Calu3 (cell line): Measurements from ENCODE around the gene POU4F3. TPM values are rescaled to one million over a fixed set of nuclear protein-coding genes. Genes with fewer than 3 reads are reported as not detected.
A peak's percentile ranks its signal among the peaks of the same experiment; 100 is the strongest.

Experiments
- Bru-seq: library from RNA; stranded (reverse); fragments of 400-500 nt; gene quantifications from one replicate; lab custom pipeline; 2021; lab: Mats Ljungman, UMichigan
- BruChase-seq, 2 experiments: library from RNA; stranded (reverse); fragments of 400-500 nt; gene quantifications; one replicate each; lab custom pipeline; 2021; lab: Mats Ljungman, UMichigan
- BruUV-seq: library from RNA; stranded (reverse); fragments of 400-500 nt; replicated peaks from 2 replicates; lab custom pipeline; 2021; lab: Mats Ljungman, UMichigan
- CTCF ChIA-PET: fragments of 300-600 bp; sonication (Branson Sonifier 250); formaldehyde crosslinking; loops from one replicate; lab custom pipeline; 2022; ENCODE audit warnings: antibody characterized with exemption; lab: Charles Lee
- DNase-seq: peaks from one replicate; pipeline ENCODE4 v3.0.0; 2022
- H3K27ac Mint-ChIP-seq: one replicate; pipeline ENCODE4 v1.8.0; 2022; ENCODE audit warnings: mixed read lengths; ENCODE audit not compliant: unreplicated experiment
- H3K27me3 Mint-ChIP-seq: one replicate; pipeline ENCODE4 v1.8.0; 2022; ENCODE audit warnings: mixed read lengths; ENCODE audit not compliant: unreplicated experiment
- H3K36me3 Mint-ChIP-seq: one replicate; pipeline ENCODE4 v1.8.0; 2022; ENCODE audit warnings: mild to moderate bottlenecking, moderate library complexity, mixed read lengths; ENCODE audit not compliant: insufficient read depth, unreplicated experiment
- H3K4me1 Mint-ChIP-seq: one replicate; pipeline ENCODE4 v1.8.0; 2022; ENCODE audit warnings: mild to moderate bottlenecking, low read depth, mixed read lengths; ENCODE audit not compliant: unreplicated experiment
- H3K4me3 Mint-ChIP-seq: one replicate; pipeline ENCODE4 v1.8.0; 2022; ENCODE audit warnings: mild to moderate bottlenecking, low read depth, moderate library complexity, mixed read lengths; ENCODE audit not compliant: unreplicated experiment
- H3K9me3 Mint-ChIP-seq: one replicate; pipeline ENCODE4 v1.8.0; 2022; ENCODE audit warnings: low read depth, mixed read lengths; ENCODE audit not compliant: unreplicated experiment
- intact Hi-C: fragments of 100-400 bp; cut with micrococcal nuclease; formaldehyde crosslinking; loops from one replicate; pipeline ENCODE4 v1.10.0; 2022; ENCODE audit not compliant: unreplicated experiment
- long read RNA-seq: library from polyadenylated mRNA; stranded (forward); transcript quantifications from one replicate; pipeline ENCODE4 v2.0.0, GENCODE V29; 2022
- total RNA-seq: library from RNA; stranded (reverse); gene quantifications from 2 replicates; pipeline ENCODE4 v1.2.3, GENCODE V29; 2022
- TF ChIP-seq, protein P1 (sequence below): fragments of 200-600 bp; IDR thresholded peaks from one replicate; pipeline ENCODE4 v1.8.0; 2022; ENCODE audit warnings: antibody characterized with exemption; ENCODE audit not compliant: unreplicated experiment

Gene POU4F3, protein sequence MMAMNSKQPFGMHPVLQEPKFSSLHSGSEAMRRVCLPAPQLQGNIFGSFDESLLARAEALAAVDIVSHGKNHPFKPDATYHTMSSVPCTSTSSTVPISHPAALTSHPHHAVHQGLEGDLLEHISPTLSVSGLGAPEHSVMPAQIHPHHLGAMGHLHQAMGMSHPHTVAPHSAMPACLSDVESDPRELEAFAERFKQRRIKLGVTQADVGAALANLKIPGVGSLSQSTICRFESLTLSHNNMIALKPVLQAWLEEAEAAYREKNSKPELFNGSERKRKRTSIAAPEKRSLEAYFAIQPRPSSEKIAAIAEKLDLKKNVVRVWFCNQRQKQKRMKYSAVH
- total RNA-seq, result 0.19 and 0.24 TPM in 2 replicates
- Bru-seq, nascent RNA, result percentile 19 among the genes with signal in this experiment
- BruChase-seq, experiment 1, labeled RNA remaining after a 6-hour chase, result percentile 36 among the genes with signal in this experiment
- percentile 37 among the genes with signal in this experiment for BruChase-seq, experiment 2, labeled RNA remaining after a 2-hour chase
- long read RNA-seq, result 0 reads

DNA sequence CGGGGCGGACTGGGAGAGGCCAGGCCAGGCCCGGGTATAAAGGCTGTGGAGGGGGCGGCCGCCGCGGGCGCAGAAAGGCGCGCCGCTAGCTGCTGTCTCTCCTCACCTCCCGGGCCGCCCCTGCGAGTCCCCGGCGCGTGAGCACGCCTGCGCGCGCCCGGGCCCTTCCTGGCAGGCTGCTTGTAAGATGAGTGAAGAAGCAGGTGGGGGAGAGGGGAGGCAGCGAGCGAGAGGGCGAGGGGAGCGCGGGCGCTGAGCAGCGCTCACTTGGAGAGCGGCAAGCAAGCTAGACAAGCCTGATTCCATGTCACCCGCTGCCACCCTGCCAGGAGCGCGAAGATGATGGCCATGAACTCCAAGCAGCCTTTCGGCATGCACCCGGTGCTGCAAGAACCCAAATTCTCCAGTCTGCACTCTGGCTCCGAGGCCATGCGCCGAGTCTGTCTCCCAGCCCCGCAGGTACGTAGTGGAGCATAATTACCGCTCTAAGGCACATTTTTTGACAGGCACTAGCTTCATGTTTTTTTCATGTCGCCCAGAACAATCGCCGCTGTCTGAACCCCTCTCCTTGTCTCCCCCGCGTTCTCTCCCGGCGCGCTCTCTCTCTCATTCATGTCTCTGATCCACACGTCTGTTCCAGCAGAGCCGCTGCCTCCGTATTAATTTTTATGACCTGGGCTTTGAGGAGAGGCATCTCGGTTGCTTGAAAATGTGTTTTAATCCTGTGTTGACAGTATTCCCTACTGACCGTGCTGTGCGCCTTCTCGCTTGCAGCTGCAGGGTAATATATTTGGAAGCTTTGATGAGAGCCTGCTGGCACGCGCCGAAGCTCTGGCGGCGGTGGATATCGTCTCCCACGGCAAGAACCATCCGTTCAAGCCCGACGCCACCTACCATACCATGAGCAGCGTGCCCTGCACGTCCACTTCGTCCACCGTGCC is at the start of gene POU4F3:
TSS of gene POU4F3 (plus strand) at position 66 of the 941 bp plus-strand sequence. CDS start at position 340, 274 bp downstream.
- peak within 1 kb of the TSS; percentile 37 for H3K27ac Mint-ChIP-seq
- peak within 1 kb of the TSS; percentile 83 for H3K4me3 Mint-ChIP-seq
- peaks cover 13% of the 10 kb centered on the region for H3K4me1 Mint-ChIP-seq
- TF ChIP-seq, protein P1, sequence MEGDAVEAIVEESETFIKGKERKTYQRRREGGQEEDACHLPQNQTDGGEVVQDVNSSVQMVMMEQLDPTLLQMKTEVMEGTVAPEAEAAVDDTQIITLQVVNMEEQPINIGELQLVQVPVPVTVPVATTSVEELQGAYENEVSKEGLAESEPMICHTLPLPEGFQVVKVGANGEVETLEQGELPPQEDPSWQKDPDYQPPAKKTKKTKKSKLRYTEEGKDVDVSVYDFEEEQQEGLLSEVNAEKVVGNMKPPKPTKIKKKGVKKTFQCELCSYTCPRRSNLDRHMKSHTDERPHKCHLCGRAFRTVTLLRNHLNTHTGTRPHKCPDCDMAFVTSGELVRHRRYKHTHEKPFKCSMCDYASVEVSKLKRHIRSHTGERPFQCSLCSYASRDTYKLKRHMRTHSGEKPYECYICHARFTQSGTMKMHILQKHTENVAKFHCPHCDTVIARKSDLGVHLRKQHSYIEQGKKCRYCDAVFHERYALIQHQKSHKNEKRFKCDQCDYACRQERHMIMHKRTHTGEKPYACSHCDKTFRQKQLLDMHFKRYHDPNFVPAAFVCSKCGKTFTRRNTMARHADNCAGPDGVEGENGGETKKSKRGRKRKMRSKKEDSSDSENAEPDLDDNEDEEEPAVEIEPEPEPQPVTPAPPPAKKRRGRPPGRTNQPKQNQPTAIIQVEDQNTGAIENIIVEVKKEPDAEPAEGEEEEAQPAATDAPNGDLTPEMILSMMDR, result no peak
- H3K27me3 Mint-ChIP-seq, result peaks cover 100% of the 10 kb centered on the region
- H3K36me3 Mint-ChIP-seq, result peaks cover 10% of the 10 kb centered on the region
- CTCF ChIA-PET, result no interaction called here
- peak; percentile 19 for DNase-seq
- no peaks in the 10 kb centered on the region for H3K9me3 Mint-ChIP-seq
- intact Hi-C loops, result no loop called here
- no TSS peak for BruUV-seq

DNA sequence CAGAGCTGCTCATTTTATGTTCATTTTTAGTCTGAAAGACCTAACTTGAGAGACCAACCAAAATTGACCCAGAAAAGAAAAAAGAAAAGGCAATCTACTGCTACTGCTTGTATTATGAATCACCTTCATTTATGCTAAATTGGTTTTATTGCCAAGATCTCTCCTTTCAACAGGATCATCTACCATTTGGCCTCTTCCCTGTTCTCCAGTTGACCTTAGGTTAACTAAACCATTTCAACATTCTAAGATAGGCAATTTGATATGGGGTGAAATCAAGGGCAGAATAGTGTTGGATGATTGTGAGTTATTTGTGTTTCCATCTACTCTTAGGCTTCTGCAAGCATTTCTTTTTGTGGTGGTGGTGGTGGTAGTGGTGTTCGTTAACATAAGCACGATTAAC is 48.3 kb upstream of the POU4F3 start:
- Mint-ChIP-seq H3K4me3 (no peak overlapping the region), H3K4me1 (no peaks in the 10 kb centered on the region), H3K27me3 (no peaks in the 10 kb centered on the region), H3K27ac (no peak overlapping the region), H3K36me3 (peaks cover 7% of the 10 kb centered on the region), H3K9me3 (no peaks in the 10 kb centered on the region)
- CTCF ChIA-PET, result interaction anchor here (0.7 to 1.2 kb wide), 3 partner anchors 10 to 161 kb away, joined by 3 to 7 read pairs (median 3); no protein-coding TSS in a partner anchor
- no TSS peak for BruUV-seq
- DNase-seq, result no peak
- TF ChIP-seq, protein P1, result no peak
- intact Hi-C loops, result loop anchor here (5.0 kb wide), 1 partner anchor 117 kb away; no protein-coding TSS in a partner anchor

DNA sequence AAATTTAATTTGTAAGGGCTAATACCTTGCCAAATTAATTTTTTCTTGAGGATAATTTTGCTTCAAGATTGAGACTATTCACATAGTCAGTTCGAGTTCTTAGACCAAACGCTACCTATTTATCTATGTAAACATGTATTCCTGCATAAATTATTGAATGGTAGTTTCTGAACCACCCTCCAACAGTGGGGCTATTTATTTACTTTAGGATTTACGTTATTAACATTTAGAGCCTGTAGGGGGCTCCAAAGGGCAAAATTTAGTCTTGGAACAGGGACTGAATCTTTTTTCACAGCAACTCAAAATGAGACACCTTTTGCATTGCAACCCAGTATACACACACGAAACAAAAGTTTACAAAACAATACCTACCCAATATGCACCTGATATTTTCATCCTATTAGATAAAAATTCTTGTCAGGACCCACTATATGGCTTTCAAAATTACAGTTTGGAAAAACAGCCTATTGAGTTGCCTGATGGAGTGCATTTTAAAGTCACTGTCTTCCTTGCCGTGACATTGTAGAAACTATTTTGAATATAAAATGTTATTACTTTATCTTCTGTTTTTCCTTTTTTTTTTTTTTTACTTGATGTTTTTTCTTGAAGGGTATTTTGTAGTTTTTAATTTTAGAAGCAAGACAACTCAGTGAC is 47.1 kb upstream of the POU4F3 start:
- TF ChIP-seq, protein P1, result peak; percentile 75
- no peak overlapping the region for H3K4me3 Mint-ChIP-seq
- no peaks in the 10 kb centered on the region for H3K36me3 Mint-ChIP-seq
- H3K27me3 Mint-ChIP-seq, result no peaks in the 10 kb centered on the region
- no peaks in the 10 kb centered on the region for H3K9me3 Mint-ChIP-seq
- peak; percentile 51 for DNase-seq
- H3K27ac Mint-ChIP-seq, result no peak overlapping the region
- CTCF ChIA-PET, result interaction anchor here (0.7 to 1.0 kb wide), 2 partner anchors 67 to 134 kb away, joined by 3 read pairs; no protein-coding TSS in a partner anchor
- H3K4me1 Mint-ChIP-seq, result no peaks in the 10 kb centered on the region
- intact Hi-C loops, result loop anchor here (1.0 to 5.0 kb wide), 2 partner anchors 116 to 136 kb away; no protein-coding TSS in a partner anchor
- BruUV-seq, result no TSS peak
